ENCODE results near the gene PHLDA3. TPM values are rescaled to one million over a fixed set of nuclear protein-coding genes. Genes with fewer than 3 reads are reported as not detected.

PHLDA3 gene
- total and polyA plus RNA-seq, 8 donors, result 4.0 to 66.5 (median 25.7) TPM

DNA sequence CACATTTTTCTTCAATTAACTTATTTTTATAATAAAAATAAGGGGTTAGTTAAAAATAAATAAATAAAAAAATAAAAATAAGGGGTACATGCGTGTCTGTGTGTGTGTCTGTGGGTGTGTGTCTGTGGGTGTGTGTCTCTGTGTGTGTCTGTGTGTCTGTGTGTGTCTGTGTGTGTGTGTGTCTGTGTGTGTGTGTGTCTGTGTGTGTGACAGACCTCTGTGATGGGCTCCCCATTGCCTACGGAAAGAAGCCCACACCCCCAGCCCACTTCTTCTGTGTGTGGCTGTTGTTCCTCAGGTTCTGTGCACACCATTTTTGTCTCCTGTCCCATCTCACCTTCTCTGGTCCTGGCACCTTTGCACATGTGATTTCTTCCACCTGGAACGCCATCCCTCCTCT lies 9.9 kb downstream of the PHLDA3 start:
- Histone ChIP-seq H3K4me1 (peaks cover 32 to 58% (median 40%) of the 10 kb centered on the region in 4 donors), H3K9me3 (no peaks in the 10 kb centered on the region), H3K27me3 (no peaks in the 10 kb centered on the region), H3K4me3 (no peak overlapping the region), H3K36me3 (peaks cover 0 to 3% (median 0%) of the 10 kb centered on the region in 4 donors), H3K27ac (no peak overlapping the region)
- intact Hi-C loops (cut with DNase I; ENCODE audit: low total_unique reads), result no loop called here
- WGBS, 5 donors, result 89 to 95% (median 95%) methylated on average over 3 of the region's 3 CpGs
- TF ChIP-seq POLR2A (IDR thresholded peaks at IDR 0.05), result no peak
- no peak for TF ChIP-seq EP300 (IDR thresholded peaks at IDR 0.05)
- no peak for TF ChIP-seq POLR2AphosphoS5 (IDR thresholded peaks at IDR 0.05)
- TF ChIP-seq, protein P1, sequence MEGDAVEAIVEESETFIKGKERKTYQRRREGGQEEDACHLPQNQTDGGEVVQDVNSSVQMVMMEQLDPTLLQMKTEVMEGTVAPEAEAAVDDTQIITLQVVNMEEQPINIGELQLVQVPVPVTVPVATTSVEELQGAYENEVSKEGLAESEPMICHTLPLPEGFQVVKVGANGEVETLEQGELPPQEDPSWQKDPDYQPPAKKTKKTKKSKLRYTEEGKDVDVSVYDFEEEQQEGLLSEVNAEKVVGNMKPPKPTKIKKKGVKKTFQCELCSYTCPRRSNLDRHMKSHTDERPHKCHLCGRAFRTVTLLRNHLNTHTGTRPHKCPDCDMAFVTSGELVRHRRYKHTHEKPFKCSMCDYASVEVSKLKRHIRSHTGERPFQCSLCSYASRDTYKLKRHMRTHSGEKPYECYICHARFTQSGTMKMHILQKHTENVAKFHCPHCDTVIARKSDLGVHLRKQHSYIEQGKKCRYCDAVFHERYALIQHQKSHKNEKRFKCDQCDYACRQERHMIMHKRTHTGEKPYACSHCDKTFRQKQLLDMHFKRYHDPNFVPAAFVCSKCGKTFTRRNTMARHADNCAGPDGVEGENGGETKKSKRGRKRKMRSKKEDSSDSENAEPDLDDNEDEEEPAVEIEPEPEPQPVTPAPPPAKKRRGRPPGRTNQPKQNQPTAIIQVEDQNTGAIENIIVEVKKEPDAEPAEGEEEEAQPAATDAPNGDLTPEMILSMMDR (IDR thresholded peaks at IDR 0.05), result no peak
- no peak for DNase-seq

DNA sequence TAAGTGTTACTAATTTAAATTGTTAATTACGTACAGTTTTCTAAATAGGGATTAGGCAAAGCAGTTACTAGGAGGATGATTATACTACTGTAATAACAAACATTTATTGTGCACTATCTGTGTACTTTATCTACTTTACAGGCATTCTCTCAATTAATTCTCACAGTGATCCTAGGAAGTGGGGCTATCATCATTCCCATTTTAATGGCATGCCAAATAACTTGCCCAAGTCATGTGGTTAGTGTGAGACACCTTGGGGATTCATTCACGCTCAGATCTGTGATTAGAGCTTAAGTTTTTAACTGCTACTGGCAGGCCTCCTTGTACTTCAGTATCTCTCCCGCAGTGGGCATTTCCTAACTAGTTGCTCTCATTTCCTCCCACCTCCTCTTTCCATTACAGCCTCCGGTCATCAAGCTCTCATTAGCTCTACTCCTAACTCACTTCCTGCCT lies 11.5 kb downstream of the PHLDA3 start:
- intact Hi-C loops (cut with DNase I; ENCODE audit: low total_unique reads), result no loop called here
- Histone ChIP-seq H3K27me3 (no peaks in the 10 kb centered on the region), H3K4me3 (no peak overlapping the region), H3K9me3 (no peaks in the 10 kb centered on the region), H3K4me1 (peaks cover 21 to 48% (median 34%) of the 10 kb centered on the region in 4 donors), H3K36me3 (no peaks in the 10 kb centered on the region), H3K27ac (peak overlapping the region in 4 of 5 donors; percentile 45 to 77 (median 68))
- DNase-seq, result no peak
- WGBS, 5 donors, result 58 to 82% (median 68%) methylated on average over 4 of the region's 4 CpGs
- TF ChIP-seq EP300 (IDR thresholded peaks at IDR 0.05) (no peak), POLR2A (IDR thresholded peaks at IDR 0.05) (no peak), POLR2AphosphoS5 (IDR thresholded peaks at IDR 0.05) (no peak)
- TF ChIP-seq, protein P1 (IDR thresholded peaks at IDR 0.05), result no peak

DNA sequence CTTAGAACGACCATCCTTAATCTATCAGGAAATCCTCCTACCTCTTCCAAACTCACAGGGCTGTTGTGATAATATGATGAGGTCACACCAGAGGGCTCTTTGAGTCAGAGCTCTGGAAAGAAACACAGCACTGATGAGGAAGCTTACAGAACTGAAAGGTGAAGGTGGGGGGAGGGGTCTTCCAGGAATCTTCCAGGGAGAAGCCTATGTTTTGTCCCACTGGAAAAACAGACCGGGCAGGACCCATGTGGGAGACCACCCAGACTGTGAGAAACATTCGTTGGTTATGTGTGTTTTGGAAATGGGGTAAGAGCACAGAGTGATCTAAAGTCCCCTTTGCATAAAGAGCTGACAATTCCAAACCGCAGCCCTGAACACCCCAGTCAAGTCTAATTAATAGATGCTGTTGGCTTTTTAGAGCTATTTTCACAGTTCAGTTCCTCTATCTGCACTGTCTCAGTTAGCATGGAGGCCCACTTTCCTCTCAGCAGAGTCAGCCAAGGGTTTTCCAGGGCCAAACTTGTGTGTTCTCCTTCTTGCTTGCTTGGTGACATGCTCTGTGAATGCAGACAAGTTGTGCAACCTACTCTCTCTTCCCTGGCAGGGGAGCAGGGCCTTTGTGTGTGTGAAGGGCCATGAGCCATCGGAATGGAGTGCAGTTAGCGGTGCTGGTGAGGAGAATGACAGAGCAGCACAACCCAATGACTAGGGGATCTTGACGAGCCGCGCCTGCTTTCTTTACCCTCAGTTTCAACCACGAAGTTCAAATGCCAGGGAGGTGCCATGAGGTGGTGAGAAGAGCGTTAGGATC lies 12.3 kb downstream of the PHLDA3 start:
- intact Hi-C loops (cut with DNase I; ENCODE audit: low total_unique reads), result no loop called here
- H3K4me1 ChIP-seq, result peaks cover 15 to 40% (median 26%) of the 10 kb centered on the region in 4 donors
- H3K36me3 ChIP-seq, result no peaks in the 10 kb centered on the region
- no peak for TF ChIP-seq EP300 (IDR thresholded peaks at IDR 0.05)
- peak in 2 of 3 donors; percentile 45 to 85 for TF ChIP-seq POLR2AphosphoS5 (IDR thresholded peaks at IDR 0.05)
- no peaks in the 10 kb centered on the region for H3K9me3 ChIP-seq
- H3K4me3 ChIP-seq, result no peak overlapping the region
- H3K27me3 ChIP-seq, result no peaks in the 10 kb centered on the region
- 59 to 70% (median 62%) methylated on average over 11 of the region's 11 CpGs for WGBS, 5 donors
- DNase-seq, result peak in 1 of 2 donors; percentile 64
- H3K27ac ChIP-seq, result peak overlapping the region; percentile 32 to 77 (median 67)

DNA sequence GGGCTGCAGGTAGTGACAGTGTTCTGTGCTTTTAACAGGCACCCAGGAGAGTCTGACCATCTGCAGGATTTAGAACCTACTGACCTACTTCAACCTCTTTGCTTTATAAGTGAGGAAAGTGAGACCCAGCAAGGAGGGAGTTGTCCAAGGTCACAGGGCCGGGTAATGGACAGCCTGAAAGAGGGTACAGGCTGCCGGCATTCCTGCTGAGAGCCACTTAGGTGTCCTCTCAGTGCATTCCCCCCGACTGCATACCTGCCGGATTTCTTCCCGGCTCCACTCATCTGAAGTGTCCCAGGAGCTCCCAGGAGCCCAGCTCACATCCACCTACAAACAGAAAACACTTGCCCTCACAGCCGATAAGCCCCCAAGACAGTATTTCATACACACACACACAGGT lies 13.9 kb downstream of the PHLDA3 start:
- Histone ChIP-seq H3K27ac (no peak overlapping the region), H3K36me3 (no peaks in the 10 kb centered on the region), H3K4me3 (no peak overlapping the region), H3K9me3 (no peaks in the 10 kb centered on the region), H3K27me3 (peaks cover 0 to 7% (median 0%) of the 10 kb centered on the region in 3 donors), H3K4me1 (peaks cover 15 to 39% (median 19%) of the 10 kb centered on the region in 4 donors)
- DNase-seq, result no peak
- TF ChIP-seq EP300 (IDR thresholded peaks at IDR 0.05), result no peak
- no peak for TF ChIP-seq POLR2A (IDR thresholded peaks at IDR 0.05)
- TF ChIP-seq, protein P1 (IDR thresholded peaks at IDR 0.05), result no peak
- TF ChIP-seq POLR2AphosphoS5 (IDR thresholded peaks at IDR 0.05), result no peak
- WGBS, 5 donors, result 67 to 89% (median 77%) methylated on average over 6 of the region's 6 CpGs
- intact Hi-C loops (cut with DNase I; ENCODE audit: low total_unique reads), result no loop called here
